Activated naive CD8-positive, alpha-beta T cell treated with anti-CD3 and anti-CD28 coated beads, Interleukin-2, amount 50 U/mL, for 16 hours (primary cell): ENCODE results near the gene PMPCA.

Source experiments
- DNase-seq: peaks from one replicate; pipeline ENCODE4 v3.0.0-alpha.2; 2020; ENCODE audit warnings: low read depth, low spot score

PMPCA gene

GRCh38 chr9:136436055-136436634 is 25.7 kb downstream of the PMPCA start:
- DNase-seq, result no peak

- no peak for DNase-seq
These were observed 27.0 kb downstream of the PMPCA start for GRCh38 chr9:136437430-136437829.

GRCh38 chr9:136437839-136438547 is 27.5 kb downstream of the PMPCA start:
- DNase-seq, result no peak

- peak; percentile 9 for DNase-seq
These were observed 28.4 kb downstream of the PMPCA start for GRCh38 chr9:136438548-136439480.

- peak; percentile 68 for DNase-seq
These were observed 29.3 kb downstream of the PMPCA start, which contains the start of gene INPP5E for GRCh38 chr9:136439481-136440408. Gene INPP5E, minus strand, starts transcription at chr9:136439845. Its CDS starts 426 bp downstream, at chr9:136439419.

- DNase-seq, result no peak
These were observed 30.8 kb downstream of the PMPCA start for GRCh38 chr9:136441191-136441680.

GRCh38 chr9:136441681-136442245 is 31.3 kb downstream of the PMPCA start:
- DNase-seq, result no peak

- no peak for DNase-seq
These were observed 31.8 kb downstream of the PMPCA start for GRCh38 chr9:136442265-136442664.

GRCh38 chr9:136443087-136443486 is 32.6 kb downstream of the PMPCA start:
- DNase-seq, result no peak

GRCh38 chr9:136443687-136444086 is 33.2 kb downstream of the PMPCA start:
- no peak for DNase-seq

GRCh38 chr9:136444102-136444501 is 33.6 kb downstream of the PMPCA start:
- DNase-seq, result no peak

- no peak for DNase-seq
These were observed 35.3 kb downstream of the PMPCA start for GRCh38 chr9:136445799-136446198.

- DNase-seq, result no peak
These were observed 36.8 kb downstream of the PMPCA start for GRCh38 chr9:136447173-136447778.

- no peak for DNase-seq
These were observed 38.2 kb downstream of the PMPCA start for GRCh38 chr9:136448655-136449054.

- no peak for DNase-seq
These were observed 40.9 kb downstream of the PMPCA start for GRCh38 chr9:136451221-136451877.

GRCh38 chr9:136453326-136453725 is 42.9 kb downstream of the PMPCA start:
- no peak for DNase-seq

- DNase-seq, result no peak
These were observed 43.8 kb downstream of the PMPCA start for GRCh38 chr9:136454026-136454796.

- DNase-seq, result no peak
These were observed 44.9 kb downstream of the PMPCA start for GRCh38 chr9:136455043-136456002.
